Testis (tissue), 2 donors: ENCODE measurements around the gene NXF2B.

Source experiments
- CTCF ChIP-seq, 3 experiments: fragments of 450-650 bp in 2 of 3; fragments of 200-600 bp in 1 of 3; sonication (generic) in 1 of 3; IDR thresholded peaks; one replicate each; pipeline ENCODE4 v1.5.1; 2016 to 2019; ENCODE audit warnings: antibody characterized with exemption in 3 of 3, mild to moderate bottlenecking in 2 of 3, moderate library complexity in 1 of 3
- POLR2A ChIP-seq: fragments of 450-650 bp; IDR thresholded peaks from one replicate; pipeline ENCODE4 v1.6.1; 2017; ENCODE audit warnings: antibody characterized with exemption, mild to moderate bottlenecking, moderate library complexity

DNA sequence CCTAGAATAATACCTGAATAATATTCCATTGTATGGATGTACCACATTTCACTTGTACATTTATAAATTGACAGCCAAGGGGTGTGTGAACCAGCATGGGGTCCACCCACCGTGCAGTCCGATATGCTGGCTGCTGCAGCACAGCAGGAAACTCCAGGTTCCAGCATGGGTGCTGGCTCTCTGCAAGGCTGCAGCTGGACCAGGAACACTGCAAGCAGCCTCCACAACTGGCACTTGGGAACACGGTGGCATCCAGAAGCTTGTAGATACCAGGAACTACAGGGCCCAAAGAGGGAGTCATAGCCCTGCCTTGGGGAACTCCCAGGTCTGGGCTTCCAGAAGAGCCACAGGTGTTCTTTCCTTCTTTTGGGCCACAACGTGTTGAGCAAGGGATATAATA lies 101.6 kb downstream of the NXF2B start:
- TF ChIP-seq CTCF (IDR thresholded peaks at IDR 0.05) = no peak
- no peak for TF ChIP-seq POLR2A
